GM18870 (cell line): Measurements from ENCODE around the gene ARVCF.

ENCODE experiments used
- ATAC-seq: cut with Tn5 transposase; IDR thresholded peaks from one replicate; pipeline ENCODE4 v1.9.1; 2021; ENCODE audit warnings: moderate library complexity; ENCODE audit not compliant: unreplicated experiment

Gene ARVCF

DNA sequence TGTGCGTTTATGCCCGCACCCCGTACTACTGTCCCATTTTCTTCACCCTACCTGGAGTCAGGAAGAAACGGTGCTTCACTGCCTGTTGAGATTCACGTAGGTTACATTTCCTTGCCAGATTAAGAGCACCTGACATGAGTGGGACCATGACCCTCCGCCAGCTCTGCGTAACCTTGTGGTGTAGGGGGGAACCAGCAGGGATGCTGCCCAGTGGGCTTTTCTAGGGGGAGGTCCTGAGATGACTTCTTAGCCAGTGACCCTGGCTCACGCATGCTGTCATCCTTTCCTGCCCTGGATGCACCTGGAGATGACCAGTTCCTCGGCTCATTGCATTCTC lies 967 bp upstream of the ARVCF start:
- ATAC-seq: no peak

DNA sequence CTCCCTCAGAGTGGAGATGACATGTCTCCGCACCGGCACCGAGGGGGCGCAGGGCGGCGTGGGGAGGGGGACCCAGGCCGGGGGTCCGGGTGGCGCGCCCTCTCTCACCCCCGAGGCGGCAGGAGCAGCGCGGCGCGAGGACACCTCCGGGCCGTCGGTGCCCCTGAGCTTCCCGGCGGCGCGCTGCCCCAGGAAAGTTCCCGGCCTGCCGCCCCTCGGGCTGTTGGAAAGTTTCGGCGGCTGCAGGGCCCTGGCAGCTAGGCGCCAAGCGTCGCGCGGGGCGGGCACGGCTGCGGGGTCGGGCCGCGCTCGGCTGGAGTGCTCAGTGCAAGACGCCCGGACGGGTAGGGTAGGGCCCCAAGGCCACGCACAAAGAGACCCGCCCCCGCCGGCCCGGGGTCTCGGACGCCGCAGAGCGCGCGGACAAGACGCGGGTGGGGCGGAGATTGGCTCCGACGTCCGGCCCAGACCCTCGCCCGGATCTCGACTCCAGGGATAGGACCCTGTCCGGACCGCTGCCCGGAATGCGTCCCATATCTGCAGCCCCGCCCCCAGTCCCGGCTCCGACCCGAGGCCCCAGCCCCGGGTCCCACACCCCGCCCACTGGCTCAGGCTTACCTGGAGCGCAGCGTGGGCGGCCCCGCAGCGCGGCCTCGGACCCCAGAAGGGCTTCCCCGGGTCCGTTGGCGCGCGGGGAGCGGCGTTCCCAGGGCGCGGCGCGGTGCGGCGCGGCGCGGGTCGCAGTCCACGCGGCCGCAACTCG lies 471 bp downstream of the ARVCF start:
- ATAC-seq: no peak

DNA sequence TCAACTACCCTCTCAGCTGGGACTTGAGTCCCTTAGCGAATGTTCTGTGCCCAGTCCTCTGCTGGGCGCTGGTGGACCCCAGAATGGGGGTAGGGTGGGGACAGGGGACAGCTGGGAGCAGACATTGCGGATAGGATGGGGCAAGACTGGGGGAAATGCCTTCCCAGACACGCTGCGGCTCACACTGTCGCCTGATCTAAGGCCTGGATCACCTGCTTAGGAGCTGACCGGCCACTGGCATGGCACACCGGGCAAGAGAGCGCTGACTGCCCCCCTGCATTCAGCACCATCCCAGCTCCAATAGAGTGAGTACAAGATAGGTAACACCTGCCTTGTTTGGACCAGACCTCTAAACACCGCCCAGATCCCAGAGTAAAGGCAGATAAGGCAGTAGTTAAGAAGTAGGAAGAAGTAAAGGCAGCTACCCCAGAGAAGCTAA lies 1.4 kb downstream of the ARVCF start:
- no peak for ATAC-seq

DNA sequence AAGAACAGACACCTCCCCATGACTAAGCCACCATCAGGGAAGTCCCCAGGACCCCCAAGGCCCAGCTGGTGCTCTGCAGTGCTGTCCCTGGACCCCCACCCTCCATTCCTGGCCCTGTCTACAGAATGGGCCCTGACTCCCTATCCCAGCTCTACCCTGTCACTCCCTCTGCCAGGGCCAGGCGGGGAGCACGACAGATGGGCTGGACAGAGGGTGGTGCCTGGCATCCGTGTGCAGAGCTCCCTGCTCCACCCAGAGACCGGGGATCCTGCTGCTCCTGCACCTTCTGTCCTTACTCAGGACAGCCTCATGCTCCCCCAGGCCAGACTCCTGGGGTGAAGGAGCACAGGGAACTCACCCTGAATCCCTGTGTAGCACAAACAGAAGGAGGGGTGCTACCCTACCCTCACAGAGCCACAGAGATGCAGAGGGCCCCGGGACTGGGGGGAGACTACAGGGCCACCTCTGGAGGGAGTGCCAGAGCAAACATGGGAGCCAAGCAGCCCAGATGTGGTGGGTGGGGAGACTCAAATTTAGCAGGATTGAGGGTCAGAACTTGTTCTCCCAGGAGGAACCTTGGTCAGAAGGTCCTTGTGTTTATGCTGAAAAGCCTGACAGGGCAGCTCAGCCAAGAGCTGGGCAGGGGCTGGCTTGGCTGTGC lies 2.0 kb downstream of the ARVCF start:
- no peak for ATAC-seq

DNA sequence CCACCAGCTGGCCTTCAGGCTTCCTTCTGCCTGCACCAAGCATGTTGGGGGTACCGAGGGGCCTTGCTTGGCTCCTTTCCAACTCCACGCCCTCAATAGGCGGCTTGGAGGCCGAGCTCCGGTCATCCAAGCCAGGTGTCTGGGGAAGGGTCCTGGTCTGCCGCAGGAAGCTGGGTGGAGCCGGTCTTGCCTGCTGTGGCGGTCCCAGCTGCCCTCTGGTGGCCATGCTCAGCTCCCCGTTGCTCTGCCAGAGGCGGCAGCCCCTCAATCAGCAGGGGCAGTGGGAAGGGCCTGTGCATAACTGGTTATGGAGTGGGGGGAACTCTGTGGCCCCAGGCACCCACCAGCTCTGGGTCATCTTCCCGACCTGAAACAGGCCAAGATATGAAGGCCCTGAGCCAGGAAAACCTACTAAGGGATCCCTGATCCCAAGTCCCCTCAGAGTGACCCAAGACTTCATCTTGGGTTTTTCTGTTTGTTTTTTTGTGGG lies 3.2 kb downstream of the ARVCF start:
- no peak for ATAC-seq

DNA sequence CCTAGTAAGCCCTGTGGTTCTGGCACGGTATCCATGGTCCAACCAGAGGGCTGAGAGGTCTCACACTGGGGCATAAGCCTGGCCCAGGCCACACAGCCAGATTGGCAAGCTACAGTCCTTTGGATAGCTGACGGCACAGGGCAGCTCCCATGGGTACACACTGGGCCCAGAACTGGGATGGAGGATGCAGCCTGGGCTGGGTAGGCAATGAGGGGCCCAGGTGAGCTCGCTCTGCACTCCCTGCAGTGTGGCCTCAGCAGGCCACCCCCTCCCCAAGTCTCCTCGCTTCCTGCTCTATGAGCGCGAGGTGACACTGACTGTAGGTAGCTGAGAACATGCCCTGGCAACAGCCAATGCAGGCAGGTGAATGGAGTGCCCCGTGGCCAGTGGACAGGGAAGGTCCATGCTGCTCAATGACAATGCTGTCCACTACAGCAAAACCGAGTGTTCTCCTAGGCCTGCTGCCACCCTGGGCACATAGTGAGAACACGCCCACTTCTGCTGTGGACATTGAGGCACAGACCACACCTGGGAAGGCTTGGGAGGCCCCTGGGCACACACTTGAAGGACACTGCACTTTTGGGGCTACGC lies 3.8 kb downstream of the ARVCF start:
- no peak for ATAC-seq

DNA sequence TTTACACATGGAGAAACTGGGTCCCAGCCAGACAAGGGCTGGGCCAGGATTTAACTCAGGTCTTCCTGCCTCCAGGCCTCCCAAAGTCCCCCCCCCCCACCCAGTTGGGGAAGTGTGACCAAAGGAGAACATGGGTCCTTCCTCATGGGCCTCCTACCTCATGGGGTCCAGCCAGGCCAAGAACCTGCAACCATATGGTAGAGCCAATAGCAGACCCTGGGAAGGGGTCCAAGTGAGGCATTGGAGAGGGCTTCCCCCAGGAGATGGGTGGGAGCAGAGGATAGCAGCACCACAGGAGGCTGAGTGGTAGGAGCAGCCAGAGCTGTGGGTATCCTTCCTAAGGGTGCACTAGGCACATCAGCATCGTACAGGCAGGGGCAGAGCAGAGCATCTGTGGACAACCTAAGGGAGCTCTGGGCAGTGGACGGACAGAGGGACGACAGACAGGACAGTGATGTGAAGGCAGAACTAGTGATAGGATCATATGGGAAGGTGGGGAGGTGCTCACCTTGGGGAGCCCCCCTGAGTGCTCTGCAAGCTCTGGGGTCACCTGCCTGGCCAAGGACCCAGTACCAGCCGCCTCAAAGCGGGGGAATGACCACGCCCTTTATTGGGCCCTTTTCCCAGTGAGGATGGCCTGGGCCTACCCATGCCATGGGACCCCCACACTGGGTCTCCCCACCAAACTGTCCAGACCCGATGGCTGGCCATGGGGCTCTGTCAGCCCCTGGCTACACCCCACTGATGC lies 4.5 kb downstream of the ARVCF start:
- no peak for ATAC-seq

DNA sequence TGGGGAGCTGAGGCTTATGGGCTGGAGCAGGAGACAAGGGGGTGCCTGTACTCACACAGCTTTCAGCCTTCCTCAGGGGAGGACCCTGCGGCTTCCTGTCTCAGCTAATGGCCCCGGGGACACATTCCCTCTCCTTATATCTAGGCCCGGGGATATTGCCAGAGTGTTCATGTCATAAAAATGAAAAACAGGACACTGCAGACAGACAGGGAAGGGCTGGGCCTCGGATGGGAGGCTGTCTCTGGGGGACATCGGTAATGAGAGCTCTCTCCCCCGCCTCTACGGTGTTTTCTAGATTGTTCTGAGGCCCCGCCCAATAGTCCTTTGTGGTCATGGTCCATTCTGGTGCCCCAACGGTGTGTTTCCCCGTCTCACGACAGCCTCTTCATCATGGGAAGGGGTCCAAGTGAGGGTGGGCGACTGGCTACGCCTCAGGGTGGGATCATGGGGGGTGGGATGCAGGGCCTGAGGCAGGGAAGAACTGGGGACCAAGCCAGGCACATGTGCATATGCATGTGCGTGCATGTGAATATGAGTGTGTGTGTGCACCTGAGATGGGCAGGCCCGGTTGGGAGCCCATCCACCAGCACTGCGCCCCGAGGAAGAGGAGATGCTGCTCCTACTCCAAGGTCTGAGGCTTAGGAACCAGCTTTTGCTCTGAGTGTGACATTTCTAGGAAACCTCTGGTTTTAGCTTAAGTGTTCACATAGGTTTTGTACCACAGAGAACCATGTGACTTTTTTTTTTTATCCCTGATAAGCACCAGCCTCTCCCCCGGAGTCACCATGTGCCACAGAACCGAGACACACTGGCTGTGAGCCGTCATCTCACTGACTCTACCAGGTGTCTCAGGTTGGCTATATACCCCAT lies 5.3 kb downstream of the ARVCF start:
- no peak for ATAC-seq

DNA sequence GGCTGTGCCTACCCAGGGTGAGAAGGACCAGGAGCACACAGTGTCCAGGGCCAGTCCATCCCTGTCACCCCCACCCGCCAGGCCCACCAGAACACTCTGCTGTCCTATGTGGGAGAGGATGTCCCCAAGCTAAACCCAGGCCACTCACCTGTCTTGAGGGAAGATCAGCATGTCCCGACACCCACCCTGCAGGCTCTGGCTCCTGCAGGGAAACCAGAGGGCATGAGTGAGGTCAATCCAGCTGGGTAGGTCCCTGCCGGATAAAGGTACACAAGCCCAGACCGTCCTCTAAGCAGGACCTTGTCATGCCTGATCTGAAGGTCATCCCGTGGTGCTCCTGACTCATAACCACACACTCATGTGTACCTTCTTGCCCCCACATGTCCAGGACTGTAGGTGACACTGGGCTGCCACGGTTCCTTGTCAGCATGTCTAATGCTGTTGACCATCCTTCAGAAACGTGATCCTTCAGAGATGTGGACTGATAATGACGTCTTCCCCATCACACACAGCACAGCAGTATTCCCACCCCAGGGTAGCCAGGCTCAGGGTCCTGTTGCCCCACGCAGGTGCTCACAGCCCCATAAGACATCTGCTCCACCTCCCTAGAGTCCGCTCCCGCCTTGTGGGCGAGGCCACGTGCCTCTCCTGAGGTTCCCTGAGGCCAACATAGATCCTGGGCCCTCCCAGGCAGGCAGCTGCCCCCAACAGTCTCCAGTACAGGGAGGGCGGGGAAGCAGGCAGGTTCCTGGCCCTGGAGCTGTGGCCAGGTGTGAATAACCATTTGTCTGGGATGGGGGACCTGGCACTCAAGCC lies 6.1 kb downstream of the ARVCF start:
- ATAC-seq: no peak

DNA sequence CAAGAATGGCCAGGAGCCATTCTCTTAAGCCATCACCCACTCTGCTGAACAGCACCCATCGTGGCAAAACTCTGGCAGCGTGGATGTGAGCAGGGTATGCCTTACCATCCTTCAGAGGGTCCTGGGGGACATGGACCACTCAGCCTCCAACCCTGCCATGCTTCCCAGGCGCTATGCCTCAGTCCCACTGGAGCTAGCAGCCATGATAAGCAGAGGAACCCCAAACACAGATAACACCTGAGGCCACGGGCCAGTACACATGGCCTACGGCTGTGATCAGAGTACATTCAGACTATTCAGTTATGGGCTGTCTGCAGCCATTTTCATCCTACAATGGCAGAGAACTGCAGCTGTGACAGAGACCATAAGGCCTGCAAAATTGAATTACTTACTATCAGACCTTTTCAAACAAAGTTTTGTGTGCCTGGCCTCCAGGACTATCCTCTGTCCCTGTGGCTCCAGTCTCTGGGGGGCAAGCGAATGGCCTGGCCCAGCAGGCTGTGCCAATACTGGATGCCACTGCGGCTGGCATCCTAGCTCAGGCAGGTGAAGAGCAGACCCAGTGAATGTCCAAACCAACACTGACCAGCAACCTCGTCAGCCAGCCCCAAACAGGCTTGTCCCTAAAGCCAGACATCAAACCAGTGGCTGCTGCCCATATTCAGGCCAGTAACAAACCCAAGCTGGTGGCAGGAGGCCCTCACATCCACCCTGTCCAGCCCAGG lies 6.9 kb downstream of the ARVCF start:
- no peak for ATAC-seq

DNA sequence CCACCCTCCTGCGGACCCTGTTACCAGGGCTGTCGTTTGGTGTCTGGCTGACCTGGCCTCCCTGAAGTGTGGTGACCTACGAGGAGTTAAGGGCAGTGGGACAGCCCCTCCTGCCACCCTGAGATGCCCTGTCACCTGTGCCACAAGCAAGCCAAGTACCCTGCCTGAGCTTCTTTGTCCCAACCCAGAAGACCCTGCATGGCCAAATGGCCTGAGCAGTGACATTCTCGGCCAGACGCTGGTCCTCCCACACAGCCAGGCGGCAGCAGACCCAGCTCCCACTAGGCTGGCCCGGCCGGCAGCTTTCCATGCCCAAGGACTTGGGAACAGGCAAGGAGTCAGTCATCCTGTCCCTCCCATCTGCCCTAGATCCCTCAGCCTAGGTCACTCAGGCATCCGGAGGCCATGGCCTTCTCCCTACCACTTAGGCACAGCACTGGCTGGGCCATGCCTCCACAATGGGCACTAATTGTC lies 7.6 kb downstream of the ARVCF start:
- no peak for ATAC-seq

DNA sequence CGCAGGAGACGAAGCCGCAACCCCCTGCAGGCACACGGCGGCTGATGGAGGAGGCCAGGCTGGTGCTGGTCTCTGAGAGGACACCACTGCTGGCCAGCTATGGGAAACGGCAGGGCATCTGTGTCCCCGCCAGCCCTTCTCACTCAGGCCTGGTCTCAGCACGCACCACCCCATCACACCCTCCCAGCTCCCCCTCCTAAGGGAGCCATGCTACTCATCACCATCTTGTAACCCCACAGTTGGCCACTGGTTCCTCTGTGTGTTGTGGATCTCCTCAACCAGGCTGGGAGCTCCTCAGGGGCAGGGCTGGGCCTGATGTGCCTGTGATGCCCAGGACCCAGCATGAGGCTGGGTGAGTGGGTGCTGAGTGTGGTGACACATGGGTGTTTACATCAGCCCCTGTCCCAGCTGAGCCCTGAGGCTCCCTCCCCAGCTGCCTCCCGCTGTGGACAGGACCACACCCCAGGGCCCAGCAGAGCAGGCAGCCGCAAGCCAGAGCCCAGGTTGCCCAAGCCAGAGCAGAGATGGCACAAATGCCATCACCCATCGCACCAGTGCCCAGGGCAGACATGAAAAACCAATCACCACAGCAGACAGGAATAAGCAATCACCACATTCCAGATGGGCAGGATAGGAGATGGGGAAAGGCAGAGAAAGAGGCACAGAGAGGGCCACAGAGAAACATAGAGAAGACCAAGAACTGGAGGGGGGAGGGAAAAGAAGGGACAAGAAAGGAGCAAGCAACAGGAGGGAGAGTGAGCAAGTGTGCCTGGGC lies 8.2 kb downstream of the ARVCF start:
- ATAC-seq: no peak

DNA sequence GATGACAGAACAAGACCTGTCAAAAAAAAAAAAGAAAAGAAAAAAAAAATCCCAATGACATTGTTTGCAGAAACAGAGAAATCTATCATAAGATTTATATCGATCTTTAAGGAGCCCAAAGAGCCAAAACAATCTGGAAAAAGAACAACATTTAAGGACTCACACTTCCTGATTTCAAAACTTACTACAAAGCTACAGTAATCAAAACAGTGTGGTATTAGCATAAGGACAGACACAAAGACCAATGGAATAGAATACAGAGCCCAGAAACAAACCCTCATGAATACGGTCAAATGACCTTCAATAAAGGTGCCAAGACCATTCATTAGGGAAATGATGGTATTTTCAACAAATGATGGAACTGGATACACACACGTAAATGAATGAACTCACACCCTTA lies 12.2 kb downstream of the ARVCF start:
- no peak for ATAC-seq

DNA sequence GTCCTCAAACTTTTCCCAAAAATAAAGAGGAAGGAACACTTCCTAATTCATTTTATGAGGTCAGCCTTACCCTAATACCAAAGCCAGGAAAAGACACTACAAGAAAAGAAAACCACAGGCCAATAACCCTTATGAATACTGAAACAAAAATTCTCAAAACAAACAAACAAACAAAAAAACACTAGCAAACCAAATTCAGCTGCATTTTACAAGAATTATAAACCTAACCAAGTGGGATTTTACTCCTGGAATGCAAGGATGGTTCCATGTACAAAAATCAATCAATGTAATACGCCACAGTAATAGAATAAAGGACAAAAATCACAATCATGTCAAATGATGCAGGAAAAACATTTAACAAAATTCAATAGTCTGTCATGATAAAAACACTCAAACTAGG lies 13.3 kb downstream of the ARVCF start:
- ATAC-seq: no peak

DNA sequence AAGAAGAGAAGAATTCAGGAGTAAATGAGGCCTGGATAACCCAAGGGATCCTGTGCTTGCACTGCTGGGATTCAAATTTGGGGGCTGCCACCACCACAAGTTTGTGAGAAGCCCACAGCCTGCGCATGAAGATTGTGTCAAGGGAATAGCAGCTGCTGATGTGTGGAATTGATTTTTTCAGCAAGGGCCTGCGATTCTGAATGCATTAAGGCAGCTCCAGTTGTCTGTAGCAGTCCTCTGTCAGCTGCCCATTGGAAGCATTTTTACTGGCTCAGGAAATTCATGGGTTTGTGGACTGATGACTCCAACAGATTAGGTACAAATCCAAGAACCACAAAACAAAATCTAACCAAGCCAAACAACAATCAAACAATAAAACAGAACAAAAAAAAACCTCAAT lies 14.0 kb downstream of the ARVCF start:
- no peak for ATAC-seq

DNA sequence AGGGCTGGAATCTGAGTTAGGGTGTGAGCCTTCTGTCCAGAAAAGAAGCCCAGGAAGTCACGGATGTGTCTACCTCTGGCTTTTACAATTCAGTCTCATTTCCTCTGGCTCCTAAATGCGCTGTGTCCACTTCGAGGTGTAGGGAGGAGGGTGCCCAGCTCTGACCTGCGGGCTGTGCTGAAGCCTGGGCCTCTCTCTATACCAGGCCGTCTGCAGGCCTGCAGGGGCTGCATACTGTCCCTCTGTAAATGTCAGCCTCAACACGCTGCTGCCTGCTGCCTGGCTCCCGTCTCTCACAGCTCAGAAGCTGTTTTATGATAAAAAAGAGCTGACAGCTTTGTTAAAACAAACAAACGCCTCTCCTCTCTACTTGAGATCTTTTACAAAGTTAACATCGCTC lies 14.5 kb downstream of the ARVCF start:
- no peak for ATAC-seq

DNA sequence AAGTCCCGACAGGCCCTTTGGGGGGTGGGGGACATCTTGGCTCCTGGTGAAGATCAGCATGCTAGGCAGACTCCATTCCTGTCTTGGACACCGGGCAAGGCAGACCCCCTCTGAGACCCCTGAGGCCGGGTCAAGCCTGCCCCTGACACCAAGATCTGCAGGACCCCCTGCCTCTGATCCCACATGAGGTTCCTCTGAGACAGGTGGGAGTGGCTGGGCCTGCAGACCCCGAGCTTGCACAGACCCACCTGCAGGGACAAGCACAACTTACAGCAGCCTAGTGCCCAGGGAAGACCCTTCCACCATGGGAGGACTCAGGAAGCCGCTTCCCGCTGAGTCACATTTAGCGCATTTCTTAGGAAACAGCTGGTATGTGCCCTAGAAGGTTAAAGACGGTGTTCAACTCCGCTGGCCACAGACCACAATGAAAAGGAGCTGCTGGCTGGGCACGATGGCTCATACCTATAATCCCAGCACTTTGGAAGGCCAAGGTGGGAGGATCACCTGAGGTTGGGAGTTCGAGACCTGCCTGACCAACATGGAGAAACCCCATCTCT lies 15.5 kb downstream of the ARVCF start:
- ATAC-seq: no peak
